H1 (cell line): Measurements from ENCODE around the gene RPTOR. TPM values are rescaled to one million over a fixed set of nuclear protein-coding genes. Genes with fewer than 3 reads are reported as not detected.

Experiments
- CTCF ChIA-PET: fragments of 300-600 bp; sonication (Branson Sonifier 250); formaldehyde crosslinking; loops from one replicate; lab custom pipeline; 2021; ENCODE audit not compliant: partially characterized antibody; lab: Charles Lee
- POLR2A ChIA-PET: fragments of 300-600 bp; sonication (Branson Sonifier 250); formaldehyde crosslinking; loops from one replicate; lab custom pipeline; 2021; ENCODE audit warnings: inconsistent platforms; ENCODE audit not compliant: partially characterized antibody; lab: Charles Lee
- DNase-seq, 2 experiments: peaks; one replicate each; pipeline versions ENCODE4 v3.0.0 to v3.0.0-alpha.2; 2010 to 2022; ENCODE audit warnings: low spot score in 2 of 2, low read depth in 1 of 2, mixed read lengths in 1 of 2
- FAIRE-seq: peaks from 2 replicates; lab custom pipeline; 2011; peaks lifted over from hg19 to GRCh38; lab: Jason Lieb, UNC
- H2AFZ ChIP-seq: 2 replicates; pipeline ENCODE4 v1.8.1; 2012; ENCODE audit warnings: low read length, inconsistent platforms
- H2AK5ac ChIP-seq: 2 replicates; pipeline ENCODE4 v1.6.1; 2013; ENCODE audit warnings: low read depth, low read length
- H2BK120ac ChIP-seq: replicated peaks from 2 replicates; pipeline ENCODE3; 2013; ENCODE audit warnings: low read depth, low read length, inconsistent platforms
- H2BK12ac ChIP-seq: 2 replicates; pipeline ENCODE4 v1.6.1; 2013; ENCODE audit warnings: low read depth, low read length
- H2BK15ac ChIP-seq: 2 replicates; pipeline ENCODE4 v1.6.1; 2013; ENCODE audit warnings: low read length
- H2BK20ac ChIP-seq: 2 replicates; pipeline ENCODE4 v1.6.1; 2013; ENCODE audit warnings: low read length
- H2BK5ac ChIP-seq: 2 replicates; pipeline ENCODE4 v1.6.1; 2013; ENCODE audit warnings: low read depth, low read length
- H3K14ac ChIP-seq: 2 replicates; pipeline ENCODE4 v1.6.1; 2013; ENCODE audit warnings: inconsistent platforms; ENCODE audit not compliant: insufficient read length
- H3K18ac ChIP-seq: 2 replicates; pipeline ENCODE4 v1.6.1; 2013; ENCODE audit warnings: low read length; ENCODE audit errors: extremely low read depth
- H3K23ac ChIP-seq: 2 replicates; pipeline ENCODE4 v1.6.1; 2013; ENCODE audit warnings: inconsistent platforms; ENCODE audit not compliant: insufficient read length
- H3K23me2 ChIP-seq: 2 replicates; pipeline ENCODE4 v1.6.1; 2013; ENCODE audit warnings: low read depth, low read length
- H3K27ac ChIP-seq: 2 replicates; pipeline ENCODE4 v1.6.1; 2011; ENCODE audit warnings: low read depth, low read length, inconsistent platforms
- H3K27me3 ChIP-seq, 4 experiments: replicated peaks in 1 of 4; 1 replicate in 1 of 4; 2 replicates in 3 of 4; pipeline versions ENCODE4 v1.6.1 to v1.8.1; 2011 to 2013; ENCODE audit warnings: low read length in 3 of 4, mild to moderate bottlenecking in 3 of 4, inconsistent platforms in 2 of 4, mixed read lengths in 2 of 4, moderate library complexity in 1 of 4; ENCODE audit not compliant: control insufficient read depth in 3 of 4, insufficient read depth in 3 of 4; ENCODE audit errors: extremely low read depth in 1 of 4
- H3K36me3 ChIP-seq, 4 experiments: 2 replicates each; pipeline versions ENCODE4 v1.6.1 to v1.8.1; 2011 to 2013; ENCODE audit warnings: mild to moderate bottlenecking in 4 of 4, low read length in 3 of 4, moderate library complexity in 2 of 4, control low read depth in 1 of 4, inconsistent platforms in 1 of 4; ENCODE audit not compliant: insufficient read depth in 4 of 4, control insufficient read depth in 2 of 4
- H3K4ac ChIP-seq: replicated peaks from 2 replicates; pipeline ENCODE3; 2013; ENCODE audit warnings: low read length, low read depth, mixed read lengths, inconsistent platforms; ENCODE audit not compliant: insufficient read length
- H3K4me1 ChIP-seq, 4 experiments: replicated peaks in 1 of 4; 1 replicate in 1 of 4; 2 replicates in 3 of 4; pipeline versions ENCODE4 v1.6.1 to v1.8.1; 2011 to 2013; ENCODE audit warnings: low read length in 3 of 4, inconsistent platforms in 2 of 4, mixed read lengths in 1 of 4; ENCODE audit not compliant: insufficient read depth in 4 of 4, control insufficient read depth in 3 of 4
- H3K4me2 ChIP-seq, 2 experiments: 2 replicates each; pipeline versions ENCODE4 v1.6.1 to v1.8.1; 2011 to 2013; ENCODE audit warnings: low read depth in 2 of 2, low read length in 2 of 2, control low read depth in 1 of 2, inconsistent platforms in 1 of 2, mild to moderate bottlenecking in 1 of 2; ENCODE audit not compliant: insufficient read depth in 1 of 2
- H3K4me3 ChIP-seq, 4 experiments: fragments of 200-600, 300-600 bp in 1 of 4; sonication (generic), shearing (Covaris generic), sonication (Bioruptor Twin) in 1 of 4; 2 replicates each; pipeline versions ENCODE4 v1.5.1 to v1.8.1; 2011 to 2016; ENCODE audit warnings: low read length in 4 of 4, low read depth in 3 of 4, control low read depth in 2 of 4, inconsistent platforms in 2 of 4, mild to moderate bottlenecking in 2 of 4, mixed read lengths in 1 of 4, moderate library complexity in 1 of 4; ENCODE audit not compliant: insufficient read depth in 2 of 4; ENCODE audit errors: extremely low read depth in 1 of 4
- H3K56ac ChIP-seq: replicated peaks from 2 replicates; pipeline ENCODE3; 2013; ENCODE audit warnings: low read depth, mild to moderate bottlenecking, mixed read lengths, low read length, inconsistent platforms; ENCODE audit not compliant: insufficient read length
- H3K79me1 ChIP-seq: 2 replicates; pipeline ENCODE4 v1.6.1; 2013; ENCODE audit warnings: low read depth, low read length, control low read depth
- H3K79me2 ChIP-seq, 2 experiments: 2 replicates each; pipeline versions ENCODE4 v1.6.1 to v1.8.1; 2012 to 2013; ENCODE audit warnings: low read length in 2 of 2, mild to moderate bottlenecking in 2 of 2, inconsistent platforms in 1 of 2; ENCODE audit not compliant: insufficient read depth in 2 of 2, control insufficient read depth in 1 of 2
- H3K9ac ChIP-seq, 4 experiments: replicated peaks in 1 of 4; 1 replicate in 1 of 4; 2 replicates in 3 of 4; pipeline versions ENCODE4 v1.6.1 to v1.8.1; 2011 to 2013; ENCODE audit warnings: low read depth in 3 of 4, low read length in 3 of 4, control low read depth in 2 of 4, mild to moderate bottlenecking in 2 of 4, moderate library complexity in 2 of 4, inconsistent platforms in 1 of 4; ENCODE audit errors: extremely low read depth in 1 of 4
- H3K9me3 ChIP-seq, 2 experiments: 2 replicates each; pipeline versions ENCODE4 v1.6.1 to v1.8.1; 2012 to 2013; ENCODE audit warnings: mild to moderate bottlenecking in 2 of 2, moderate library complexity in 2 of 2, control low read depth in 1 of 2, inconsistent platforms in 1 of 2, low read depth in 1 of 2, low read length in 1 of 2, mixed read lengths in 1 of 2; ENCODE audit not compliant: insufficient read depth in 2 of 2
- H4K20me1 ChIP-seq, 2 experiments: replicated peaks in 1 of 2; 2 replicates each; pipeline versions ENCODE3 to v1.8.1; 2011 to 2013; ENCODE audit warnings: inconsistent platforms in 2 of 2, low read length in 2 of 2, mild to moderate bottlenecking in 1 of 2; ENCODE audit not compliant: insufficient read depth in 2 of 2, control insufficient read depth in 1 of 2
- H4K5ac ChIP-seq: 2 replicates; pipeline ENCODE4 v1.6.1; 2013; ENCODE audit warnings: low read length, low read depth, mixed read lengths, inconsistent platforms; ENCODE audit not compliant: insufficient read length
- H4K8ac ChIP-seq: 2 replicates; pipeline ENCODE4 v1.8.0; 2013; ENCODE audit warnings: mild to moderate bottlenecking, moderate library complexity, low read length, inconsistent platforms; ENCODE audit not compliant: insufficient read depth; ENCODE audit errors: extremely low read depth
- H4K91ac ChIP-seq: replicated peaks from 2 replicates; pipeline ENCODE3; 2013; ENCODE audit warnings: low read length, mixed read lengths, inconsistent platforms; ENCODE audit not compliant: insufficient read length
- CBX5 ChIP-seq: fragments of 300-800, 300-1000 bp; sonication (generic); IDR thresholded peaks from 2 replicates; pipeline ENCODE4 v1.7.1; 2016; ENCODE audit warnings: antibody characterized with exemption, low read length, low read depth
- E2F6 ChIP-seq: IDR thresholded peaks from 2 replicates; pipeline ENCODE4 v1.6.1; 2012; ENCODE audit warnings: inconsistent platforms
- POU5F1 ChIP-seq: IDR thresholded peaks from 2 replicates; pipeline ENCODE4 v1.6.1; 2011; ENCODE audit warnings: low read depth, mild to moderate bottlenecking, low read length, moderate library complexity
- RXRA ChIP-seq: IDR thresholded peaks from 2 replicates; pipeline ENCODE4 v1.6.1; 2011; ENCODE audit warnings: low read depth, mild to moderate bottlenecking, low read length, moderate library complexity; ENCODE audit not compliant: insufficient read depth
- SRF ChIP-seq: IDR thresholded peaks from 2 replicates; pipeline ENCODE4 v1.6.1; 2011; ENCODE audit warnings: mild to moderate bottlenecking, low read depth, low read length, moderate library complexity
- SUZ12 ChIP-seq: fragments of 200-600 bp; sonication (generic); IDR thresholded peaks from 2 replicates; pipeline ENCODE4 v1.6.1; 2012; ENCODE audit warnings: mild to moderate bottlenecking, inconsistent platforms, low read length, moderate library complexity, mixed read lengths
- TAF1 ChIP-seq: IDR thresholded peaks from 2 replicates; pipeline ENCODE4 v1.6.1; 2011; ENCODE audit warnings: mild to moderate bottlenecking, low read depth, low read length
- WGBS, 2 experiments: shearing (Covaris generic) in 1 of 2; methylation state at CpG; one replicate each; pipeline versions ENCODE4 v1.1.6 to v1.1.7; 2013 to 2015; ENCODE audit warnings: low lambda C conversion rate in 2 of 2, mixed read lengths in 2 of 2, inconsistent platforms in 1 of 2, low coverage in 1 of 2, missing lambda C conversion rate in 1 of 2; ENCODE audit not compliant: insufficient replicate concordance in 2 of 2, insufficient coverage in 1 of 2, insufficient read length in 1 of 2; ENCODE audit errors: extremely low coverage in 1 of 2, missing lambda C conversion rate in 1 of 2; 5-methylcytosine and 5-hydroxymethylcytosine counted together
- polyA plus RNA-seq, 7 experiments: library from polyadenylated mRNA; depleted of rRNA in 3 of 7; stranded (reverse) in 5 of 7; unstranded in 2 of 7; fragments of >200 nt in 5 of 7; fragments of 200-250 nt in 2 of 7; gene quantifications; 1 replicate in 5 of 7; 2 replicates in 1 of 7; 4 replicates in 1 of 7; pipeline versions ENCODE4 v1.2.1 to v1.2.3, GENCODE V29; 2011 to 2013; ENCODE audit warnings: missing spikeins in 2 of 7, mixed read lengths in 2 of 7
- total RNA-seq: library from RNA; stranded (reverse); fragmentation: NEBNext Ultra II Directional; extraction: Animal tissue kit (Norgen Biotek cat#: 25700); gene quantifications from 2 replicates; pipeline ENCODE4 v1.2.1, GENCODE V29; 2021

Gene RPTOR
- total and polyA plus RNA-seq, 2 of the 8 experiments (the other 6 are each of a cell fraction or from before 2014, with no cell fraction given) = 6.9 to 28.7 TPM

GRCh38 chr17:80561541-80562114, 17.0 kb downstream of the RPTOR start:
- DNase-seq (no peak), FAIRE-seq (no peak)
- H2AFZ ChIP-seq = no peak overlapping the region
- no peak overlapping the region for H2BK120ac ChIP-seq
- TF ChIP-seq SRF (no peak), CBX5 (no peak), E2F6 (no peak), TAF1 (no peak), POU5F1 (no peak), RXRA (no peak), SUZ12 (no peak)
- H3K27ac ChIP-seq = no peak overlapping the region
- no peak overlapping the region for H2BK5ac ChIP-seq
- no peak overlapping the region for H3K4ac ChIP-seq
- H4K91ac ChIP-seq = no peak overlapping the region
- H3K14ac ChIP-seq = no peak overlapping the region
- no peak overlapping the region for H3K4me2 ChIP-seq
- H3K4me3 ChIP-seq = no peak overlapping the region
- ChIA-PET CTCF (interaction anchor here (1.5 to 5.6 kb wide), 2 partner anchors 12 to 40 kb away, joined by 3 to 27 read pairs; no protein-coding TSS in a partner anchor), POLR2A (no interaction called here)
- no peak overlapping the region for H2AK5ac ChIP-seq
- H3K79me2 ChIP-seq = peaks cover 0 to 29% of the 10 kb centered on the region in 2 experiments; a peak in 2 of 4 replicates
- no peak overlapping the region for H3K56ac ChIP-seq
- no peak overlapping the region for H3K18ac ChIP-seq
- no peaks in the 10 kb centered on the region for H3K4me1 ChIP-seq
- H3K79me1 ChIP-seq = peaks cover 13% of the 10 kb centered on the region
- no peaks in the 10 kb centered on the region for H3K23me2 ChIP-seq
- H3K36me3 ChIP-seq = no peaks in the 10 kb centered on the region
- H2BK15ac ChIP-seq = no peak overlapping the region
- no peak overlapping the region for H2BK20ac ChIP-seq
- H3K27me3 ChIP-seq = peaks cover 22 to 54% (median 45%) of the 10 kb centered on the region in 4 experiments
- H2BK12ac ChIP-seq = no peak overlapping the region
- no peak overlapping the region for H3K9ac ChIP-seq
- H4K20me1 ChIP-seq = peaks cover 35 to 52% of the 10 kb centered on the region in 2 experiments
- H3K23ac ChIP-seq = no peak overlapping the region
- WGBS, 2 experiments = 81% methylated on average over 4 of the region's 4 CpGs; no CpG with 5 or more reads in 1 of the 2 experiments
- H4K5ac ChIP-seq = no peak overlapping the region
- no peaks in the 10 kb centered on the region for H3K9me3 ChIP-seq
- no peak overlapping the region for H4K8ac ChIP-seq
